Middle frontal gyrus (tissue), 1 donor: ENCODE results near the gene RIPOR1.
A peak's percentile ranks its signal among the peaks of the same experiment; 100 is the strongest.
"Not testable (repeated sequence)": the region's sequence is repeated elsewhere in the genome, so short reads cannot be mapped to it uniquely, and the experiment has no call there.

Source experiments
- DNase-seq: peaks from one replicate; pipeline ENCODE4 v3.0.0-alpha.2; 2015; ENCODE audit warnings: low spot score; ENCODE audit errors: extremely low spot score

RIPOR1 gene

DNA sequence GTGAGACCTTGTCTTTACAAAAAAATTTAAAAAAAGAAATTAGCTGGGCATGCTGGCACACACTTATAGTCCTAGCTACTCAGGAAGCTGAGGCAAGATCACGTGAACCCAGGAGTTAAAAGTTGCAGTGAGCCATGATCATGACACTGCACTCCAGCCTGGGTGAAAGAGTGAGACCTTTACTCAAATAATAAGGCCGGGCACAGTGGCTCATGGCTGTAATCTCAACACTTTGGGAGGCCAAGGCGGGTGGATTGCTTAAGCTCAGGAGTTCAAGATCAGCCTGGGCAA is 11.5 kb upstream of the RIPOR1 start:
- no peak for DNase-seq

DNA sequence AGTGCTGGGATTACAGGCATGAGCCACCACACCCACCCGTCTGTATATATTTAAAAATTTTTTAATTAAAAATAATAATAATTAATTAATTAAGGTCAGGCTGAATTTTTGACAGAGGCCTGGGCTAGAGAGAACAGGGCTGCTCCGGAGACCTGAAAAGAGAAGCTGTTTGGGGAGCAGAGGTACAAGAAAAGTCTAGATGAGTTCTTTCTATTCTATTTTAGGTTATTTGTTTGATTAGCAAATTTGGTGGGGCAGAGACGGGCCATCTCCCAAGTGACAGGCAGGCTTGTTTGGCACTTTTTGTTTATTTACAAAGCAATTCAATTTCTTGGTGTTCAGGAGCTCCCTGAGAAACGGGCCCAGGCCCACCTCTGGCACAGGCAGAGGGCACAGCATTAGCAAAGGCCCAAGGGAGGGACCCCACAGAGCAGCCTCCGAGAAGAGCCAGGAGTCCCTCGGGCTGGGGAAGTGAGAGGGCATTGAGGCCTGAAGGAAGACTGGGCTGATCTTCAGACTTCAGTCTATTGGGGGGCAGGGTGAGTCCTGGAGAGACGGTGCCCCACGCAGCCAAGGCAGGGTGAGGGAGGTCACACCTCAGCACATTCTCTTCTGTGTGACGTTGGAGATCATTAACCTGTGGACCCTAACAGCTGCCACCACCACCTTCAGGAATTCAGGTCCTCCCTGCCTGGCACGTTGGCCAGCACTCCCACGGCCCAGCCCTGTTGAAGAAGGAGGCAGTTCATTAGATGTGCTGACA is 10.8 kb upstream of the RIPOR1 start:
- no peak for DNase-seq

DNA sequence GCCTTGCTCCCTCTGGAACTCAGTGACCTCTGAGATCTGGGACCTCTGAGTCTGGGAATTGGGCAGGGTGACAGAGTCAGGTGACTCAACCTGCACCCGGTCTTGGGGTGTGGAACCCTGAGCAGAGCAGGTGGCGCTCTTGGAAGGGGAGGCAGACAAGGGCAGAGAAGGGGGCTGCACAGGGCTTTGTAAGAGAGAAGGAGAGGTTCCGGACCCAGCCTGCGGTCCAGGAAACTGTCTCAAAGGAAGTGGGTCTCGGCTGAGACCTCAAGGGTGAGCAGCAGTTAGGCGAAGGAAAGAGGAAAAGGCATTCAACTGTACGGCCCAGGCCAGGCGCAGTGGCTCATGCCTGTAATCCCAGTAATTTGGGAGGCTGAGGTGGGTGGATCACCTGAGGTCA is 10.0 kb upstream of the RIPOR1 start:
- no peak for DNase-seq

DNA sequence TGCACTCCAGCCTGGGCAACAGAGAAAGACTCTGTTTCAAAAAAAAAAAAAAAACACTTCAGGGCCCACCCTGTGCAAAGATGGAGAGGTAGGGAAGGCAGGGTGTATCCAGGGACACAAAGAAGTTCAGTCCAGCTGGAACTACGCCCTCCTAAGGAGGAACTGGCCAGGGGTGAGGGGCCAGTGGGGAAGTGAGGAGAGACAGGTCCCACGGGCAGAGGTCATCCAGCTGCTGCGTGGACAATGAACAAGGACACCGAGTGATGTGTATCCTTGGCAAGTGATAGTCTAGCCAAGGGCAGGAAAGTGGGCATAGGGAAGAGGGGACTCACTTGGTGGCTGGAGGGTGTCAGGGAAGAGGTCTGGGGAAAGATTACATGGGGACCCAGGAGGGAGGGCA is 9.4 kb upstream of the RIPOR1 start:
- DNase-seq = no peak

DNA sequence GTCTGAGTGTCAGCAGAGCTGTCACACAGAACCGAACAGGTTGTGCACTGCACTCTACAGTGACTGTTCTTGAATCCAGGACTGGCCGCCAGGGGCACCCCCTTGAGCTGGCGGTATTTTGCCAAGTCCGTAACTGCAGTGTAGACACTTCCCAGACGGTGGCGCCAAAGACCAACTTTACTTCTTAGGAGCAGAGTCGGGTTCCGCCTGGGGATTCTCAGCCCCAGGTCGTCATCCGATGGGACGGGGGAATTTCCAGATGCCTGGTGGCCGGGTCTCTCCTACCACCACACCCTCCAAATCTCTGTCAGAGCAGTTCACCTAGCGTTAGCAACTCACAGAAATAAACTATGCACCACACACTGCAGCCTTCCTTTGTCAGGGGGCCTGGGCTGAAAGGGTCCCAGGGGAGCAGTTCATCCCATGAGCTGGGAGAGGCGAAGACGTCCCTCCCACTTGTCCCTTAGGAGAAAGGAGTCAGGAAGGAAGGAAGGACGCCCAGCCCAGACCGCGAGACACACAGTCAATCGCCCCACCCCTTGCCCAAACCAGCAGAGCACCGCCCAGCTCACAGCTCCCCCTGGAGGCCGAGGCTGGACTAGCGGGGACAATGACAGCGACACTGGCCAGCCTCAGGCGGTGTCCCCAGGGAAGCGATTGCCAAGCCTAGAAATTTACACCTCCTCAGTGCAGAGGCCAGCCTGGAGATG is 7.4 kb upstream of the RIPOR1 start:
- DNase-seq = peak; percentile 93

DNA sequence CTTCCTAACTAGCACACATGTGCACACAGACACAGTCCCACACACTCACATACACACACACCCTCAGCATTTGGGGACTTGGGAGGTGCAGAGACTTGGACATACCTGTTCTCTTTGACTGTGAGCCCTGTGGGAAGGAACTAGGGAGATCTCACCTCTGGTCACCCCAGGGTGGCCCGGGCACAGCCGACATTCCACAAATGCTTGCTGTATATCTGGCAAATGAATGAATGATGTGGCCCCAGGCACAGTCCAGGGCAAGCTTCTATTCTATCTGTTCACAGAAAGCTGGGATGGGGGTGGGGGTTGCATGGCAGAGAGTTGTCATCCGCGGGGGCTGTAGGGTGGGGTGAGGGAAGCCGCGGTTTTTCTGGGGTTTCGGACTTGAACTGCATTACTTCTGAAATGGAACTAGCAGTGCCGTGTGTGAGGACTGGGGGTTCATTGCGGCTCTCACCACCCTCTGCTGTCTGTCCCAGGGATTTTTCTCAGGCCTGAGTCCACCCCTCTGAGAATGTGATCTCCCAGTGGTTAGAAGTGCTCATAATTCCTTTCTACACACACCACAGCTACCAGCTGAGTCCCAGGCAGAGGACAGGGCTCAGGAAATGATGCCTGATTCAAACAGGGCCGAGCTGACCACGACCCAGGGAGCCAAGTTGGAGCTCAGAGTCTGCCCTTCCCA is 3.3 kb upstream of the RIPOR1 start:
- DNase-seq = no peak

DNA sequence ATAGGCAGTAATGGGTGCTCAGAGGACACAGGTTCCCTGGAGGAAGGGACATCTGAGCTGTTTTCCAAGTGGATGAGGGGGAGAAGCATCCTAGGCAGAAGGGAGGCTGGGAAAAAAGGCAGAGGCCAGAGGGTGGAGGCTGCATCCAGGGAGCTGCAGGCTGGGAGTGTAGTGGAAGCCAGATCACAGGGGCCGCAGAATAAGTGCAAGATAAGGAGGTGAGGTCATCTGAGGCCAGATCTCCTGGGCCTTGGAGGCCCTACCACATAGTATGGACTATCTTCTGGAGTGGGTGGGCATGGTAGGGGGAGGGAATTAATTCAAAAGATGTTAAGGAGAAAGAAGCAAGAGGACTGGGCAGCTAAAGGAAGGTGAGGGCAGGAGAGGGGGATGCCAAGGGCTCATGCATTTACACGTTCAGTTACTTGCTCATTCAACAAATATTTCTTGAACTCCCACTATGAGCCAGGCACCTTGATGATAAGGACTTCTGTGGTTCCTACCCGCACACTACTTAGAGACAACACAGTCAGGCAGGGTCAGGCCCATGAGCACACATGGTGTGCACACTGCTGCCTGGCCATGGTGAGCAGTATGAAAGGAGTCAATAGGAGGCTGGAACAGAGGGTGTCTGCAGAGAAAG is 2.4 kb upstream of the RIPOR1 start:
- no peak for DNase-seq

DNA sequence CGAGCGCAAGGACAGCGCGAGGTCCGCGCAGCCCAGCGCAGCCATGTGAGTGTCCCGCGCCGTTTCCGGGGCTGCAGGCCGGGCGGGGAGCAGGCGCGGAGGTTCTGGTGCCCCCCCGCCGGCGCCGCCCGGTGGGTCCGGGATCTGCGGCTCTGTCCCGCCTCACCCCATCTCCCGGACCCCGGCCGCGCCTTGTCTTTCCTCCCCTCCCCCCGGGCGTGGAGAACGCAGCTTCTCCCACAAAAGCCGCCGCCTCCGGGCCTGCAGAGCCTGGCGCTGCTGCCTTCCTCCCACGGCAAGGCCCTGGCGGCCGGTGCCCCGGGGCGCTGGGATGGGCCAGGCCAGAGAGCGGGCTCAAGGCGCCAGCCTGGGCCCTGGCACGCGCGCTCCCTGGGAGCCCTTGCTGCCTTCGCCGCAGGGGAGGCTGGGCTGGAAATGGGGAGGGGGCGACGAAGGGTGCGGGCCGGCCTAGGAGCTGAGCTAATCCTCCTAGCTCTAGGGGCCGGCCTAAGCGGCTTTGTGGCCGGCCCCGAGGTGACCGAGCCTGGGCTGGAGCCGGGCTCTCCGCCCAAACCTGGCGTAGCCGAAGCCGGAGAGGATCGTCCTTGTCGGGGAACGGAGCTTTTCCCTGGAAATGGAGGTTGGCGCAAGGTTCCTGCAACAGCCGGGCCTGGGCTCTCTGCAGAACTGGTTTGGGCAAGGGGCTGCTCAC is 397 bp downstream of the RIPOR1 start:
- DNase-seq = no peak

DNA sequence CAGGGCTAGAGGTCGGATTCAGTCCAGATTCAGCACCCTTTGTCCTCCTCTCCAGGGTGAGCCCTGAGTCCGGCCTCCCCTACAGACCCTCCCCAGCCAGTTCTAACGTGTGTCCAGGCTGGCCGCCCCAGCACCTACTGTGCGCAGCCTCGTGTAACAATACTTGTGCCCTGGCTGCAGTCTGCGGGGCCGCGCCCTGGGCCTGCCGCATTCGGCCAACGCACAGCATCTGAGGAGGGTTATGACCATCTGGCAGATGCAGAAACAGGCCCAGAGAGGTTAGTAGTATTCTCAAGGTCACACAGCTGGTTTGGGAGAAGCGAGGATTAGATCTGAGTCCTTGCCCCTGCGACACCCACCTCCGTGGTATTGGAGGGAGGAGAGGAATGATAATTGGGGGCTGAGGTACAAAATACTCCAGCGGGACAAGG is 968 bp downstream of the RIPOR1 start:
- no peak for DNase-seq

DNA sequence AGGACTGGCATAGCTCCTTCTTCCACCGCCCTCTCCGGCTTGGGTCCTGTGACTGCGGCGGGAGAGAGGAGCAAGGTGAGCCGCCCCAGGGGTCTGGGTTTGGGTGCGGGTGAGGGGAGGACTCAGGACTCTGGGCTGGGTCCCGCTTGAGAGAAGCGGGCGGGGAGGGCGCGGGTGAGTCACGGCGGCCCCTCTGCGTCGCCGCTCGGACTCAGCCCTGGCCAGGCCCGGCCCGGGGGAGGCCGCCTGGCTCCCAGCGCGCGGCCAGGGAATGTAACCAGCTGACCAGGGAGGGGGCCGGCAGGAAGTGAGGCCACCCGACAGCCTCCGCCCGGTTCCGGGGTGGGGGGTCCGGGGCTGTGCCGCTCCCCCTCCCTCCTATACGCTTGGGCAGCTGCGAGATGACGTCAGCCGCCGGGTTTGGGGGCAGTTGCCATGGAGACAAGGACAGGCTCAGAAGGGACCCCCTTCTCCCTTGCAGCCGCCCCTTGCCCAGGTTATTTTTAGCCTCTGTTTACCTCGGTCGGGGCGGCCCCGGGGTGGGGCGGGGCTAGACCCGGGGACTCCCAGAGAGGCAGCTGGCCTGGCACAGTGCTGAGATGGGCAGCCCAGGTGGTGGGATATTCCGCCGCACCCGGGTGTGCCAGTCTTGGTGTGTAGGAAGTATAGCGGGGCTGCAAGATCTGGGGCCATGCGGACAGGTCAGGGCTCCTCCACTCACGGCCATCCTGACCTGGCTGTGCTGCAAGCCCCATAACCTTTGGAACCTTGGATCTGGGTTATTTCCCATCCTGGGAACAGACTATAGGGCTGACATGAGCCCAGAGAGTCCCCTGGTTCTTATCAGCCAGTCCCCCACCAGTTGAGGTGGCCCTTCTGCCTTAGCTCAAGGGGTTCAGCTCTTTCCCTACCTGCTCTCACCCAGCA is 1.6 kb downstream of the RIPOR1 start:
- DNase-seq = no peak

DNA sequence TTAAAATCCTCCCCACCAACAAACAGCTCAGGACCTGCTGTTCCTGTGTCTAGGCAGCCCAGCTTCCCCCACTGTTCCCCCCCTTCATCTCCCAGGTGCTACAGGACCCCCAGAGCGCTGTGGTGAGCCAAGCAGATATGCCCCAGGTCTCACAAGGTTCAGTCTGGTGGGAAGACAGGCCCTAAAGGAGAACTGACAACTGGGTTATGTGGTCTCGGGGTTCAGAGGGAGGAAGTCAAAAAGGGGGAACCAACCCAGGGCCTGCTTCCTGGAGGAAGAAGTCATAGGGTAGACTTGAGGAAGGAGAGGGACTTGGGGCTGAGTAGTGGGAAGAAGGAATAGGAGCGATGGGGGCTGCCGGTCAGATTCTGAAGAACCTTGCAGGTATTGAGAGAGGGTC is 2.6 kb downstream of the RIPOR1 start:
- no peak for DNase-seq

DNA sequence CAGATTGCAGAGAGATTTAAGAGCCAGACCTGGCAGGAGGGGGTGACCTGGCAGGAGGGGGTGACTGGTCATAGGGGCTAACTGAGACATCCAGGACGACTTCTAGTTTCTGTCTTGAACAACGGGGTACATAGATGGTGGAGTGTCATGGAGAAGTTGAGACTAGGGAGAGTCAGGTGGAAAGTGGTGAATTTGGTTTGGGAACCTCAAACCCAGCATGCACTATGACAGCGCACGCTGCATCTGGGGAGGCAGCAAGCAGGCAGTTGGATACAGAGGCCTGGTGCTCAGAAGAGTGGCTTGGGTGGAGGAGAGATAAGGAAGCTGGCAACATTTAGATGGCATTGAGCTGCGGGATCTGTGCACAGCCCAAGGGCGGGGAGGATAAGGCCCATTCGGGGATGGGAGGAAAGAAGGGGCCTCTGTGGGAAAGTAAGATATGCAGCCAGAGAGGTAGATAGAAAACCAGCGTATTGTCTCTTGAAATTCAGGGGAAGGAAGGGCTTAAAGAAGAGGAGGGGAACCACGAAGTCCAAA is 4.5 kb downstream of the RIPOR1 start:
- DNase-seq = no peak

DNA sequence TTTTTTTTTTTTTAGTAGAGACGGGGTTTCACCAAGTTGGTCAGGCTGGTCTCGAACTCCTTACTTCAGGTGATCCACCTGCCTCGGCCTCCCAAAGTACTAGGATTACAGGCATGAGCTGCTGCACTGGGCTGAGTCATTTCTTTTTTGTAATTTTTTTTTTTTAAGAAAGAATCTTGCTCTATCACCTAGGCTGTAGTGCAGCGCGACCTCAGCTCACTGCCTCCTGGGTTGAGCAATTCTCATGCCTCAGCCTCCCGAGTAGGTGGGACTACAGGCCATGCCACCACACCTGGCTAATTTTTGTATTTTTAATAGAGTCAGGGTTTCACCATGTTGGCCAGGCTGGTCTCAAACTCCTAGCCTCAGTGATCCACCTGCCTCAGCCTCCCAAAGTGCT is 5.4 kb downstream of the RIPOR1 start:
- not testable (repeated sequence) for DNase-seq

DNA sequence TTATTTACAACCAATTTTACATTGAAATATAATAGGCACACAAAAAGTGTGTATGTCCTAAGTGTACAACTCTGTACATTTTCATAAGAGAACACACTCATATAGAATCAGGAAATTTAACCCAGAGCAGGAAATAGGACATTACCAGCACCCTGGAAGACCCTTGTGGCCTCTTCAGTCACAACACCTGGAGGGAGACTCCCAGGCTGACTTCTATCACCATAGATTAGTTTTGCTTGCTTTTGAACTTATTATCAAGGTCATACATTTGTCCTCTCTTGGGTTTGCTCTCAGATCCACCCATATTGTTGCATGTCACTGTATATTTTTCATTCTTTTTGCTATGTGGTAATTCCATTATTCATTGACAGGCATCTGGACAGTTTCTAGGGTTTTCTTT is 5.8 kb downstream of the RIPOR1 start:
- no peak for DNase-seq

DNA sequence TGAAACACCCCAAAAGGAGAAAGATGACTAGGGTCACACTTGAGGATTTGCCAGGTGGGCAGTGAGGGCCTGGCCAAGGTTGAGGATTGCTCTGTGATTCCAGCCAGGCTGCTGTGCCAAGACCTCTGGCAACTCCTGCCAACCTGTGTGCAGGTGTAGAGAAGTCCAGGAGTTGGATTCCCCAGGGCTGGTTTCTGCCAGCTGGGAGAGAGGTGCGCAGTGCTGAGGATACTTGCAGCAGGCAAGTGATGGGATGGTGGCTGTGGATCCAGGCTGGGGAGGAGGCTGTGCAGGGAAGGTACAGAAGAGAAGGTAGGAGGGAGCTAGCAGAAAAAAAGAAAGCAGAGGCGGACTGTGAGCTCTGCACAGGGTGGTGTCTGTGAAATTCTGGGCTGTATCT is 6.6 kb downstream of the RIPOR1 start:
- no peak for DNase-seq

DNA sequence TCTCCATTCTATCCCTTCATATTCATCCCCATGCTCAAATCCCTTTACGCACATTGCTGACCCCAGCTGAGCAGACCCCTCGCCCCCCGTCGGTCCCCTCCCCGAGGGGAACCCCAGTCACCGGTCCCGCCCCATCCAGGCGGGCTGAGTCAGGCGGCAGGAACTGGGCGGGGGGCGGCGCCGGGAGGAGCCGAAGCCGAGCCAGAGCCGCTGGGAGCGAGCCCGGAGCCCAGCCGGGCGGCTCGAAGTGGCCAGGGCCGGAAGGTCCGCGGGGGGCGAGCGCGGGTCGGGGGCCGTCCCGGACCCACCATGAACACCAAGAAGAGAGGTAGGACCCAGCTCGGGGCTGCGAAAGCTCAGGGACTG is 8.6 kb downstream of the RIPOR1 start:
- DNase-seq = no peak

DNA sequence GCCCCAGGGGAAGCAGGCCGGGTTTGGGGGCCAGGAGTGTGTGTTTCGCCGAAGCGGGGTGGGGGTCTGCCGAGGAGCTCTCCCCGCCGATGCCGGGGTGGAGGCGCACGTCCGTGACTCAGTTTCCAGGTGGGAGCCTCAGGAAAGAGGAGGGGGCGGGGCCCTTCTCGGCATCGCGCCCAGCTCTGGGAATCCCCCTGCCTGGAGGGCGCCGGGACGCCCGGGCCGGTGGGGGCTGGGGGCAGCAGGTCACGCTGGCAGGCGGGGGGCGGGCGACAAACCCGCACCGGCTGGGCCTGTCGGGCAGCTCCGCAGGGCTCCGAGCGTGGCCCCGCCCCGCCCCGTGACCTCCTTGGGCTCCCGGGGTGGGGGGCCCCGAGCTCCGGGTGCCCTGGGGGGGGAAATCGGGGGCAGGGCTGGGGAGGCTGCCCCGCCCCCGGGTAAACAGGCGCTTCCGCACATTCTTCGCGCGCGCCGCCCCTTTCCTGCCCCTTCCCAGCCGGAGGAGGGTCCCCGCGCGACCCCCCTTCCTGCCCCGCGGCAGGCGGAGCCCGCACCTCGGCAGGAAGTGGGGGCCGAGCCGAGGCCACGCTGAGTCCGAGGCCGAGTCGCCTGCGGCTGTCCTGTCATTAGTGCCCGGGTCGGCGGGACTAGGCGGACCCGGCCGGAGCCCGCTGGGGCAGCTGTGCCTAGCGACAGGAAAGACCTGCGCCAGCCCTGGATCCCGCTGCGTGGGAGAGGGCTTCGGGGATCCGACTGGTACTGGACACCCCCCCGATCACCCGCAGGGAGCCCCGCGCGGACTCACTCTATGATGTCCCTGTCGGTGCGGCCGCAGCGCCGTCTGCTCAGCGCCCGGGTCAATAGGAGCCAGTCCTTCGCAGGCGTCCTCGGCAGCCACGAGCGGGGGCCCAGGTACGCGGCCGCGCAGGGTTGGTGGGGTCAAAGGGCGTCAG is 9.3 kb downstream of the RIPOR1 start:
- DNase-seq = no peak

DNA sequence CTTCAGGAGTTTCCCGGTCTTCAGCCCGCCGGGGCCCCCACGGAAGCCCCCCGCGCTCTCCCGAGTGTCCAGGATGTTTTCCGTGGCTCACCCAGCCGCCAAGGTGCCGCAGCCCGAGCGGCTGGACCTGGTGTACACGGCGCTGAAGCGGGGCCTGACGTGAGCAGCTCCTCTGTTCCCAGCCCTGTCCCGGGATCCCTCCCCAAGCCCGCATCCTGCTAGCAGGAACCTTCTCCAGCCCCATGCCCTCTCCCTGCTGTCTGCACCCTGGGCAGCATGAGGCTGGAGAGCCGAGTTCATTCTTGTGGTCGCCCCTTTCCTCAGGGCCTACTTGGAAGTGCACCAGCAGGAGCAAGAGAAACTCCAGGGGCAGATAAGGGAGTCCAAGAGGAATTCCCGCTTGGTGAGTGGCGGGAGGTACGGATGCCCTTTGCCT is 10.1 kb downstream of the RIPOR1 start:
- no peak for DNase-seq

DNA sequence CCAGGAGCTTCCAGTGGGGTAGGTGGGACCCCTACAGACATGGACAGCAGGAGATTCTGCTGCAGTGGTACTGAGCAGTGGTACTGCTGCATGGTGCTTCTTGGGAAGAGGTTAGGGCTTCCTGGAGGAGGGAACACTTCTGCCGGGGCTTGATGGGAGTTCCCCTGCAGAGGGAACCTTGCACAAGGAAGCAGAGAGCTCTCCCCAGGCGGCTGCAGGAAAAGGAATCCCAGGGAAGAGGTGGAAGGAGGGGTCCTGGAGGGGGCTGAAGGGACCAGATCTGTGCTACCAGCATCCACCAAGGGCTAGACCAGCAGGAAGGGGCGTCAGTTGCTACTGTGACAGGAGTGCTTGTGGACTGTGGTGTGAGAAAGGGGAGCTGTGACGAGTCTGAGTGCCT is 10.6 kb downstream of the RIPOR1 start:
- no peak for DNase-seq
